Left forelimb (tissue), 1 donor: ENCODE data around the gene SMIM1.
A peak's percentile ranks its signal among the peaks of the same experiment; 100 is the strongest.

Experiments used
- DNase-seq: peaks from one replicate; pipeline ENCODE4 v3.0.0-alpha.2; 2018; ENCODE audit warnings: low spot score

The SMIM1 gene

DNA sequence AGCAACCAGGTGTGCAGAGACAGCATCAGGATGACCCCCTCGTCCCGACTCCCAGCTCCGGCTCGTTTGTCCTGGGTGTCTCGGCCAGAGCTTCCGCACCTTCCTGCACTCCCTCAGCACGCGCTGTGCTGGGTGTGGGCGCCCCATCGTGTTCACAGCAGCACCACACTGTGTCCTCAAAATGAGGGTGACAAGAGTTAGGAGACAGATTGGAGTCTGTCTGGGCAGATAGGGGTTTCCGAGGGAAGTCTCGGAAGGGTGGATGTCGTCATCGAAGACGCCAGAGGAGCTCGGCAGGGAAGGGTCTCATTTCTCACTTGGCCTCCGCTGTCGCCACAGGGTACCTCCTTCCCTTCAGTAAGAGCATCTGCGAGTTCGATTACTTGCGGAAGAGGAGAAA, 16.2 kb upstream of the SMIM1 start:
- no peak for DNase-seq

DNA sequence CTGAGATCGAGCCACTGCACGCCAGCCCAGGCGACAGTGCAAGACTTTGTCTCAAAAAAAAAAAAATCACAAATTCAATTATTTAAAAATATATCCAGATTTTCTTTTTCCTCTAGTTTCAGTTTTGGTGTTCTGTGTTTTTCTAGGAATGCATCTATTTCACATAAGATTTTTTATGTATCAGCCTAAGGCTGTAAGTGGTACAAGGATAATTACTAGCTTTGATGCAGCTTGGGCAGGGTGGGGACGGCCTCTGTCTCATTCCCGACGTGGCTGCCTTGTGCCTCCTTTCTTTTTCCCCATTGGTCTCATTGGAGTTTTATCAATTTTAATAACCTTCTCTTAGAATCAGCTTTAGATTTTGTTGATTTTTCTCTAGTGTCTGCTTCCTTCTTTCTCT, 13.4 kb upstream of the SMIM1 start:
- no peak for DNase-seq

DNA sequence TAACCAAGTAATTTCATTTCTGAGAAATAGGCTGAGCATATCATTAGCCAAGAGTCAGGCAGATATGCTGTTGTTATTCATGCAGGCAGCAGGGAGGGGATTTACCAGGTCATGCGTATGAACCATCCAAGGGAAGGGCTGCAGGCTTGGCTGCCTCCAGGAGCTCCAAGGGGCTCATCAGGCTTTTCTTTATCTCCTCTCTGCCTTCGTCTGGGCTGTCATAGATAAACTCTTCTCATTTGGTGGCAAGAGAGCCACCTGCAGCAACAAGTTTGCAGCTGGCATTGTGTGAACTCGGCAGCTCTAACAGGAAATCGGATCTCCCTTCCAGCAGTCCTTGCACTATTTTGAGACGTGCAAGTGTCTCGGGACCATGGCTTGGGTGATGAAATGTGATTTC, 12.8 kb upstream of the SMIM1 start:
- no peak for DNase-seq

DNA sequence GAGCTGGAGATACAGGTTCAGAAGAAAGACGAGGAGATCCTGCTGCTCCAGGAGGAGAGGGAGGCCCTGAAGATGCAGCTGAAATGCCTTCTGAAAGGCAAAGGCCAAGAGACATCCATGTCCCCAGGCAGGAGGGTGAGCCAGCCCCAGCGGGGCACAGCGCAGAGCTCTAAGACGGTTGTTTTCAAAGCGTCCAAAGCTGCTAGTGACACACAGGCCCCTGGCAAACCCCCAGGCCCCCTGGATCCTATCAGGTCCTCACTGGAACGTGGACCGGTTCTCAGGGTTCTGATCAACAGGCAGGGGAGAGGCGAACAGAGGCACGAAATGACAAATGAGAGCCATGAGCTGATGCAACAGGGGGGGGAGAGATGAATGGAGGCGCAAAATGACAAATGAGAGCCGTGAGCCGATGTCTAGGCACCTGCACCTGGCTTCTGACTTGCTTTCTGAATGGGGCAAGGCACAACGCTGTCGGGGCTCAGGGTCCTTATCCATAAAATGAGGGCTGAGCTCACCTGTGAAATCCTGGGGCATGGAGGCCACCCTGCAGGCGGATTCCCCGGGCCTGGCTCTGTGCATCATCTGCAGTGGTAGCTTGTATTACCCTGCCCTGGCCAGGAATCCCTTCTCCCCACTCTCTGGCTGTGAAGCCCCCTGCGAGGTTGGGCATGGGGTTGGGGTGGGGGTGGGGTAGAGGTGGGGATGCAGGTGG, 11.1 kb upstream of the SMIM1 start:
- no peak for DNase-seq

DNA sequence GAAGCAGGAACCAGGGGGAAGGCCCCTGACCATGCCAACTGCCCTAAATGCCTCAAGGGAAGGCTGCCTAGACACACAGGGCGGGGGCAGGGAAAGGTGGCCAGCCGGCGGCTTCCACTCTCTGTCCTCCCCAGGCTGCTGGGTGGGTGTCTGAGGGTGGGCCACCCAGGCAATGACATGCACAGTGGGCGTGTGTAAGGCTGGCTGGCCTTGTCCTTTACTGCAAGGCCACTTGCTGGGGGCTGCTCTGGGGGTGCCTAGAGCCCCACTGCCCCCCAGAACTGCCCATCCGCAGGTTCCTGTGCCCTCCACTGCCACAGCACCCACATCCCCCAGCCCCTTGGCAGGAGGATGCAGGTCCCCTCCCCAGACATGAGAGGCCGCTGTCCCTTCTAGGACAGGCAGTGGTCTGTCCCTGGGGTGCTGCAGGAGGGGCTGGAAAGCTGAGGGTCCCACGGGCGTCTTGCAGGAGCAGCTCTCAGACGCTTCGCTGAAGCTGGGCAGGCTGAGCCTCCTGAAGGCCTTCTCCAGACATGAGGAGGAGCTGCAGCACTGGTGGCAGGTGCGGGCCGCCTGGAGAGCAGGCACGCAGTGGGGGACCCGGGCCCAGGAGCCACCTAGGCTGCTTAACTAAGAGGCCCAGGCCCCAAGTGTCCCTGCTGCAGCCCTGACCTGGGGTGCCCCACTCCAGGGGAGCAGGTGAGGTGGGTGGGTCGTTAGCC, 10.2 kb upstream of the SMIM1 start:
- no peak for DNase-seq

DNA sequence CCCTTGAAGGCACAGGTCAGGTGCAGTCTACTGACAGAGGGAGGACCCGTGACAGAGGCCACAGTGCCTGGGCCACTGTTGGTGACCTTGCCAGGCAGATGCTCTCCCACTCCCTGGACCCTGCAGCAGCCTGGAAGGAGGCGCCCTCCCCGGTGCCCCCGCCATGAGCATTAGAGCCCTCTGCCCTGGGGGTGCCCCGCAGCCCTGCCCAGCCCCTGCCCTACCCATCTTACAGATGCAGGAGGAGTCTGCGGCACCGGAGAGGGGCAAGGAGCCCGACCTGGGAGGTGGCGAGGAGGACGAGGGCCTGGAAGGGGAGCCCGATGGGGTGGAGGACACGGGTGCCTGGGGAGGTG, 9.7 kb upstream of the SMIM1 start:
- DNase-seq, result no peak

DNA sequence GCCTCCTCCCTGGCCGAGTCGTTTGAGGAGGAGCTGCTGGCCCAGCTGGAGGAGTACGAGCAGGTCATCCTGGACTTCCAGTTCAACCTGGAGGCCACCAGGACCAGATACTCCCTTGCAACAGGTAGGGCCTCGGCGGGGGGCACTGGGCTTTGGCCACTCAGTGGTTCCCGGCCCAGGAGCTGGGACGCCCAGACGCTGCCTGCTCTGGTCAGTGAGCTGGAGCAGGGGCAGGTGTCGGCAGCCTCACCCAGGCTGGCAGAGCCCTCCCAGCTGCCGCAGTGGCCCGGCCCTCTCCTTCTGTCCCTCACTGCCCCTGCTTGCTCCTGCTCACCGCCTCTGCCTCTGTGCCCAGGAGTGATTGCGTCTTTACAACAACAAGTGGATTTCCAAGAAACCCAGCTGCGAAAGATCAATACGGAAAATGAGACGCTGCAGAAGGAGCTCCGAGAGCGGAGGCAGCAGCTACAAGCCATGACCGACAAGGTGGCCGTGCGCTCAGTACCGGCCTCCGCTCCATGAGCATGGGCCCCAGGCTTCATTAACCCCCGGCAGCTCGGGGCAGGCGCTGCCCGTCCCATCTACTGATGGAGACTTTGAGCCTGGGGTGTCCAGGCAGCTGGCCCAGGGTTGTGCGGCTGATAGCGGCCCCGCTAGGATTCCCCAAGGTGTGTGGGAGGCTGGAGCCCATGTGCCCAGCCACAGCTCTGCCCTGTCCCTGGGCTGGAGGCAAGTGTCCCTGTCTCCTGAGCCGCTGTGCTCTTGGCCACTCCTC, 9.0 kb upstream of the SMIM1 start:
- no peak for DNase-seq

DNA sequence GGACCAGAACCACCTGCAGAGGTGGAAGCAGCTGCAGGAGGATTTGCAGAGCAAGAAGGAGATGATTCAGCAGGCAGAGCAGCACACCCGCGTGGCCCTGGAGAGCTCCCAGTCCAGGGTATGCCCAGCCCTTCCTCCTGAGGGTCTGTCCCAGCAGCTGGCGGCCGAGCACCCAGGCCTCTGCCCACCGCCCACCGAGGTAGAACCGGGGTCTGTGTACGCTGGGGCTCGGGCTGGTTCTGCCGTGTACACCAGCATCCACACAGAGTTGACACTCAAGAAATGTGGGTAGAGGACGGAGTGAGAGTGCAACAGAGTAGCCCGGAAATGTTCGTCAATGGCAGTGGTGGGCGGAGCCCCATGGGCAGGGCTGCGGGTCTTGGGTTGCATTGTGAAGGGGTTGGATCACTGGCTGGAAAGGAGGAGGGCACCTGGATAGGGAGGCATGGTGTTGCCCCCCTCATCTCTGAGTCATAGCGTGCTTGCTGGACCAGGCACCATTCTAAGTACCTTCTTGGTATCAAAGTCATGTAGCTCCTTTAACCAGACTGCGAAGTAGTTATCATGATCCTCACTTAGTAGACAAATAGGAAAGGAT, 5.1 kb upstream of the SMIM1 start:
- DNase-seq, result no peak

DNA sequence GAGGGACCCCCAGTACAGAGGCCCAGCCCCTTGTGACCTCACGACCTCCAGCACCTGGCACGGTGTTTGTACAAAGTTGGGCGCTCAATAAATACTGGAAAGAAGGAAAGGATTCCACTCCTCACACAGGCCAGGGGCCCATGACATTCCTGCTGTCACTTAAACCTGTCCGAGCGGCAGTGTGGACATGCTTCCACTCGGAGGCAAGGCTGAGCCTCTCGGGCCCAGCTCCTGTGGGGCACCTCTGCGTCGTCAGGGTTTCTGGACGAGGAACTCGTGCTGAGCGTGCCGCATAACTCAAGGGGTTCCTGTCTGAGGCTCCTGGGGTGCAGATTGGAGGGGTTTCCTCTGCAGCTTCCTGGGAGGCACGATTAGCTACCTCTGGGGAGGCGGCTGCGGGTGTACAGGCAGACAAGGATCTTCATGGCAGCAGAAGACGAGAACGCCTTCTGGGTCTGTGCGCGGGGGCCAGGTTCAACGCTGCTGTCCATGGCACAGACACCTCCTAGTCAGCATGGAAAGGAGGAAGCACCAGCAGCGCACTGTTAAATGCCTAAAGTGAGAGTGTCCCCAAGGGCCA, 3.6 kb upstream of the SMIM1 start:
- DNase-seq, result no peak

DNA sequence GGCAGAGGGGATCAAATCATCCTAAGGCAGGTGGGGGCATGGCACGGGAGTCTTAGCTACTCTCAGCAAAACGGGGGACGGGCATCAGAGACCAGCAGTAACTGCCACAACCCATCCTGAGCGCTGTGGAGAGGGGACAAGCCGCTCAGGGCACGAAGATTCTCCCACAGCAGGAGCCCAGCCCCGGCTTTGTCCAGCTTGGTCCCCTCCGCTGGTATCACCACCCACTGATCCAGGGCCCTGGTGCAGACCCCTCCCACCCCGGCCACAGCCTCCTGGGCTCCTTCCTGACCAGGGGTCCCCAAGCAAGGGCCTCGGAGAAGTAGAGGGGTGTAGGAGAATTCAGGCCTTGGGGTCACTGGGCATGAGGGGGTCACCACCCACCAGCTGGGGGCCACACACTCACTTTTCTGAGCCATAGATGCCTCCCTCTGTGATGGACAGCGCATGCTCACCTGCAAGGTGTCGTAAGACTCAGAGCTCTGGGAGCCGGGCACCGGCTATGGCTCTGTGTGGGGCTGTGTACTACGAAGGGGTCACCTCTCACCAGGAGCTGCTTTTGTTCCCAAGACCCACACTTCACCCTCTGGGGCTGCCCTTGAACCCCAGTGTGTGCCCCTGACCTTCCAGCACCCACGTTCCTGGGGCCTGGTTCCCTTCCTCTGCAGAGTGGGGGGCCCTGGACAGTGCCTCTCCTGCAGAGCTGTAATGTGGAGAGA, 2.3 kb upstream of the SMIM1 start:
- DNase-seq, result no peak

DNA sequence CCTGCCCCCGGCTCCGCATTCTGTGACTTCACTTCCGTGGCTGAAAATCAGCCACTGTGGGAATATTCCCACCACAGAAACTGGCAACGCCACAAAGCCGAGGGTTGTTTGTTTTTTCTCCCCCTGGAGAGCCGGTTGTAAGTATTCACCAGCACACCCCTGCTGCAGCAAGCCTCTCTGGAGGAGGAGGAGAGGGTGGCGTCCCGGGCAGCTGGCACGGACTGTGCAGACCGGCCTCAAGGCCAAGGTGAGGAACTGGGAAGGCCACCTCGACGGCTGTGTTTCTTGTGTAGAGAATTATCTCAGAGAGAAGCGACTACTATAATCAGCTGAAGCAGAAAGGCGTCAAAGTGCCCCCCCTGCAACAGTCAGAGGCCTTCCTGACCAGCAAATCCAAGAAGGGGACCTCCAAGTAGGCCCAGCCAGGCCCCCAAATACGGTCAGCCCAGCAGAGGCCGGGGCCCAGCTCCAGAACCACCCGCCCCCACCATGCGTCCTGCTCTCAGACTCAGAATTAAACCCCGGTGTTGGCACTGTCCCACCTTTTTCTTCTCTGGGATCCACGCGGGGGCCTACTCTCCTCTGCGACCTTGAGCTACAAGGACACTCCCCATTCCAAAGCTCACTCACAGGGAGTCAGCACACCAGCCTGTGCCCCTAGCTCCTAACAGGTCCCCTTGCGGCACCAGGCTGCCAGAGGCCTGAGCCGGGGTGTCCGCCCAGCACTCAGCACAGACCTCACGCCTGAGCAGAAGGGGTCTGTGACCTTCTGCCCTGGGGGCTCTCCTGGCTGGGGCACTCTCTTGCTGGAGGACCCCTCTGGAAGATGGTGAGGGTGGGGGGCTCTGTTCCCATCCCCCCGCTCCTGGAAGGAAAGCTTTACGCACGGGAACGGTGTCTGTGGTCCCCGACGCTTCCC, 1.2 kb upstream of the SMIM1 start:
- no peak for DNase-seq

DNA sequence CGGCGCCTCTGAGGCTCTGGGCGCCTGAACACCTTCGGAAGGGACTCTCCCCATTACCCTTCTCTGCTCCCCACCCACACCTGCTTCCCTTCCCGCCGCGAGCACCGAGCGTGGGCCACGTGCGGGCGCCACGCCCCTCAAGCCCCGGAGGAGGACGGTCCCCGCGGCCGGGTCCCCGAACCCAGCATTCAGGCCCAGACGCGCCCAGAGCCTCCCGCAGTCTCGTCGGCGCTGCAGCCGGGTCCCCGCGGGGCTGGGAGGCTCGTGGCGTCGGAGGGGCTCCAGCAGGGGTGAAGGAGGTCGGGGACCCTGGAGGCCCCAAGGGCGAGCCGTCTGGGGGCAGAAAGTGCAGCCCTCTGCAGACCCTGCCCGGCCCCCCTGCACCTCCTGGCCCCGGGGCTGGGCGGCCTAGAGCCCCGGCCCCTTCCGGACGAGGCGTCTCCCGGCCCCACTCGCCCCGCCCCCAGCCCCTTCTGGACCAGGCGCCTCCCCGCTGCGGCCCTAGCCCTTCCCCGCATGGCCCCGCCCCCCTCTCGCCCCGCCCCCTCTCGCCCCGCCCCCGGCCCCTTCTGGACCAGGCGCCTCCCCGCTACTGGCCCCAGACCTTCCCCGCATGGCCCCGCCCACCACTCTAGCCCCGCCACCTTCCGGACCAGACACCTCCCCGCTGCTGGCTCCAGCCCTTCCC, 378 bp upstream of the SMIM1 start:
- peak; percentile 94 for DNase-seq

DNA sequence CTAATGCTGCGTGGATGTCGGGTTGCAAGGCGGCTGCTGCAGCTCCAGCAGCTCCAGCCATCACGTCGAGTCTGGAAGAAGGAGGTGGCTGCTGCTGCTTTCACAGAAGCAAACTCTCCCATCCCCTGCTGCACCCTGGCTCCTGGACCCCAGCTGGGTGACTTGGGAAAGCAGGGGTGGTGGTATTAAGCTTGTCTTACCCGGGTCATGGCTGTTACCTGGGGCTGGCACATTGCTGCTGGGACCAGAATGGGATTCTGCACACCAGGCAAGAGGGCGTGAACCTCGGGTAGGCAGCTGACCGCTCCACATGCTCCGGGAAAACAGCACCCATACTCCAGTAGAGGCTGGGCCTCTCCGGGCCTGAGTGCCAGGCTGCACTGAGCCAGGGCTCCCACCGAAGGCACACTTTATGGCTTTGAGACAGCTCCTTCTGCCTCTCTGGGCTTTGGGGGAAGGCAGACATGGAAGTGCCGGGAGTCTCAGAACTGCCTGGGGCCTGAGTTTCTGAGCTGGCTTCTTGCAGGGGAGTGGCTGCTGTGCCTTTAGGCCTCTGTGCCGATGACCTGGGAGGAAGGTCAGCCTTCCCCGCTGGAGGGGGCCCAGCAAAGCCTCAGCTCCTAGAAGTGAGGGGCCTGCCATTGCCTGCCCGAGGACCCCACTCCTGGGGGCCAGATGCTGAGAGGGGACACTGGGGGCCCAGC, 1.2 kb downstream of the SMIM1 start:
- DNase-seq, result no peak

DNA sequence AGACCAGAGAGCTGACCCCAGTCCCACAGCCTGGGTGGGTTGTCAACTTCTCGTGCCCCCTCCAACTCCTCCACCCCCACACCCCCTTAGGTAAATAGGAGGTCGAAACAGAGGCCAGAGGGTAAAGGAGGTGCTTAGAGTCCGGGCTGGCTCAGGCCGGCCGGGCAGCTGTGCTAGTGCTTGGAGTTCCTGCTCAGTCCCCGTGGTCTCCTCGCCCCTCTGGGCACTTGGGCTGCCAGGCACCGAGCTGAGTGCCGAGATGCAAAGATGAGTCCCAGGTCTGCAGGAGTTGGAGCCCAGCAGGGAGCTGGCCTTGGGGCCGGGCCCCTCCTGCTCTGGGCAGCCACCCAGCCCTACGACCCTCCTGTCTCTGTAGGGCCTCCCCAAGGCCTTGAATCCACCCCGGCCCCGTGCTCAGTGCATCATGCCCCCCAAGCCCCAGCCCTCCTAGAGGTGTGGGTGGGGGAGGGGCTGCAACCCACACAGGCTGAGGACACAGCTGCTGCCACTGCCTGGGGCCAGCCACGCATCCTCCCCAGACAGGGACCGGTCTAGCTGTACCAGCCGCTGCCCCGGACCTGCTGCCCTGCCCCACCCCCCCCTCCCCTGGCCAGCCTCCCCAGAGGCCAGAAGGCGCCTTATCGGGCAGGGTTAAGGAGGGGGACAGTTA, 1.9 kb downstream of the SMIM1 start:
- DNase-seq, result no peak

DNA sequence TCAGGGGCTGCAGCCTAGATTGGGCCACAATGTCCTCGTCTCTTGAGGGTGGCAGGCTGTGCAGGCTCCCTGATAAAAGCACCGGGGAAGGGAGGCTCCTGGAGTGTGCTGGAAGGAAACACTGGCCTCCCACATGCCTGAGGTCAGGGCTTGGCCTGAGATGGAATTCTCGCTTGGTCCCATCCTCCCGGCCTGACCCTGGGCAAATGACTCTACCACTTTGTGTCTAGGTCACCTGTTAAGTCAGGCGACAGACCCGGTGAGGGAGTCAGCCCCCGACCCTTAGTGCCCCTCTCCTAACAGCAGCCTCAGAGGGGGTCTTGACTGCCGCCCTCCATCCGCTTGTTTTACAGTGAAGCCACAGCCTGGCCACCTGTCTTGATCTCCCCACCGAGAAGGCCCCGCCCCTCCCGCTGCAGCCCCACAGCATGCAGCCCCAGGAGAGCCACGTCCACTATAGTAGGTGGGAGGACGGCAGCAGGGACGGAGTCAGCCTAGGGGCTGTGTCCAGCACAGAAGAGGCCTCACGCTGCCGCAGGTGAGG, 2.5 kb downstream of the SMIM1 start:
- no peak for DNase-seq

DNA sequence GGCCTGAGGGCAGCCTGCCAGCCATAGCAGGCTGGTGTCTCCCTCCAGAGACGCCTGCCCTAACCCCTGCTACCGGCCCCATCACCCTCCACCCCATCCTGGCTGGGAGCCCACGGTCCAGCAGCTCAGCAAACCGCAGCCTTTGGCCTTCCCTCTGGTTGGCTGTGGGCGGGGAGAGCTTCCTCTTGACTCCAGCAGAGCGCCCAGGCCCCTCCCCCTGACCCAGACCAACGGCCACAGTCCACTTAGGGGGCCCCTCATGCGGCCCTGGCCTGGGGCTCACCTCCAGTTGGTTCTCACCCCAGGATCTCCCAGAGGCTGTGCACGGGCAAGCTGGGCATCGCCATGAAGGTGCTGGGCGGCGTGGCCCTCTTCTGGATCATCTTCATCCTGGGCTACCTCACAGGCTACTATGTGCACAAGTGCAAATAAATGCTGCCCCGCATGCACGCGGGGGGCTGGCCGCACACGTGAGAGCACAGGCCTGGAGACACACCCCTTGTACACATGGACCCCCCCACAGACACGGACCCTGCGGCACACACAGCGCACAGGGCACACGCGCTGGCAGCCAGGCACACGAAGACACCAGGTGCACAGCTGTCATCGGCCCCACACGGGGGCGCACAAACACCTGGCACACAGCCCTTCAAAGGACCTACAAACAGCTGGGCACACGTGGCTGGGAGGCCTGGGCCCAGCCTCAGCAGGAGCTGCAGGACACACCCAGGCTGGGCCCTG, 3.1 kb downstream of the SMIM1 start:
- DNase-seq, result no peak

DNA sequence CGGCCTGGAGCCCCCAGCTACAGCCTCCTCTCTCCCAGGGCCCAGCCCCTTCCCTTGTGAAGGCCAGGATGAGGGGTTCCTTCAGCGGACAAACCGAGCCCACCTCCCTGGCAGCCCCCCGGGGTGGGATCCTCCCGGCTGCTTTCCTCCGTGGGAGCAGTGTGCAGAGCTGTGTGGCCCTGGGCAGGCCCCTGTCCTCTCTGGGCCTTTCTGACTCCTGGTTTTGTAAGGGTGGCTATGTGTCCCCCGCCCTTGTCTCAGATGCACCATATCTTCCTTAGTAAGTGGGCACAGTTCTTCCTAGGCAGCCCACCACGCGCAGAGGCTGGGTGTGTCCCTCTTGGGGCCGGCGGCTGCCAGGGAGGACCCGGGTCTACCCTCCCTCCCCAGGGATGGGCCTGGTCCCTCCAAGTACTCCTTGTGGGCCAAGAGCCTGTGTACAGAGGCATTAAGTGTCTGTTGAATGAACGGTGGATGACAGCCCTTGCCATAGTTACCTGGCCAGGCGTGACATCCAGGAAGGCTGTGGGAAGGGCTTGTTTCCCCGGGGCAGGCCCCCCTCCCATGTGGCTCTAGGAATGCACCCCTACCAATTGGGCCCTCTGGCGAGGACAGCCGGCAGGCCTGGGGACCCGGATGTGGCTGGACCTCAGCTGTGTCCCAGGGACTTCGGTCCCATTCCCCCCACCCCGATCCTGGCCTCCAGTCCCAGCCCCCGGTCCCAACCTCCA, 3.8 kb downstream of the SMIM1 start:
- no peak for DNase-seq
